WTC11 (cell line): ENCODE results near the gene ITGA8. TPM values are rescaled to one million over a fixed set of nuclear protein-coding genes. Genes with fewer than 3 reads are reported as not detected.

ENCODE experiments used
- ATAC-seq: fragments of 200-7000 bp; cut with Tn5 transposase; 2 replicates; pipeline ENCODE4 v1.10.0; 2021; ENCODE audit warnings: mild to moderate bottlenecking, moderate library complexity
- CTCF ChIA-PET: fragments of 300-600 bp; sonication (Branson Sonifier 250); formaldehyde crosslinking; loops from one replicate; lab custom pipeline; 2021; ENCODE audit warnings: antibody characterized with exemption; lab: Charles Lee
- POLR2A ChIA-PET: fragments of 350-600 bp; sonication (Branson Sonifier 250); formaldehyde crosslinking; loops from one replicate; lab custom pipeline; 2021; ENCODE audit warnings: antibody characterized with exemption; lab: Charles Lee
- DNase-seq: peaks from one replicate; pipeline ENCODE4 v3.0.0; 2021; ENCODE audit warnings: low spot score
- H3K27ac Mint-ChIP-seq: 2 replicates; pipeline ENCODE4 v1.8.0; 2021; ENCODE audit warnings: mixed read lengths
- H3K27me3 Mint-ChIP-seq: 2 replicates; pipeline ENCODE4 v1.8.0; 2021; ENCODE audit warnings: low read depth, mild to moderate bottlenecking, moderate library complexity, mixed read lengths
- H3K36me3 Mint-ChIP-seq: 2 replicates; pipeline ENCODE4 v1.8.0; 2021; ENCODE audit warnings: mixed read lengths
- H3K4me1 Mint-ChIP-seq: 2 replicates; pipeline ENCODE4 v1.8.0; 2022; ENCODE audit warnings: mixed read lengths
- H3K4me3 Mint-ChIP-seq: 2 replicates; pipeline ENCODE4 v1.8.0; 2021; ENCODE audit warnings: mild to moderate bottlenecking, moderate library complexity, mixed read lengths
- H3K9me3 Mint-ChIP-seq: 2 replicates; pipeline ENCODE4 v1.8.0; 2021; ENCODE audit warnings: mixed read lengths
- AFF4 ChIP-seq: sonication (generic); formaldehyde crosslinking; IDR thresholded peaks from 2 replicates; pipeline ENCODE4 v1.8.1; 2023; ENCODE audit warnings: mild to moderate bottlenecking, missing genetic modification reagents, borderline replicate concordance
- ATF1 ChIP-seq: sonication (generic); formaldehyde crosslinking; IDR thresholded peaks from 2 replicates; pipeline ENCODE4 v1.8.1; 2023; ENCODE audit warnings: mild to moderate bottlenecking, moderate library complexity, missing genetic modification reagents
- ESRRA ChIP-seq: sonication (generic); formaldehyde crosslinking; IDR thresholded peaks from 2 replicates; pipeline ENCODE4 v1.8.1; 2022; ENCODE audit warnings: mild to moderate bottlenecking, missing genetic modification reagents, borderline replicate concordance
- JAZF1 ChIP-seq: fragments of 250-450 bp; sonication (Bioruptor Pico); IDR thresholded peaks from 2 replicates; pipeline ENCODE4 v1.9.0; 2021; ENCODE audit warnings: moderate library complexity, mild to moderate bottlenecking, inconsistent platforms
- NR3C1 ChIP-seq: sonication (generic); formaldehyde crosslinking; conservative IDR thresholded peaks from 2 replicates; pipeline ENCODE4 v1.8.1; 2023; ENCODE audit warnings: low read depth, mild to moderate bottlenecking, missing genetic modification reagents
- PRDM15 ChIP-seq: sonication (generic); formaldehyde crosslinking; IDR thresholded peaks from 2 replicates; pipeline ENCODE4 v1.8.0; 2022; ENCODE audit warnings: missing genetic modification reagents
- TEAD1 ChIP-seq: sonication (generic); formaldehyde crosslinking; IDR thresholded peaks from 2 replicates; pipeline ENCODE4 v1.8.0; 2022; ENCODE audit warnings: mild to moderate bottlenecking, missing genetic modification reagents
- USF1 ChIP-seq: sonication (generic); formaldehyde crosslinking; IDR thresholded peaks from 2 replicates; pipeline ENCODE4 v1.8.0; 2022; ENCODE audit warnings: mild to moderate bottlenecking, missing genetic modification reagents
- ZMAT4 ChIP-seq: fragments of 250-450 bp; sonication (Bioruptor Pico); IDR thresholded peaks from 2 replicates; pipeline ENCODE4 v1.9.0; 2021; ENCODE audit warnings: mild to moderate bottlenecking
- ZNF396 ChIP-seq: fragments of 250-450 bp; sonication (Bioruptor Pico); IDR thresholded peaks from 2 replicates; pipeline ENCODE4 v1.8.0; 2021; ENCODE audit warnings: mild to moderate bottlenecking, moderate library complexity, borderline replicate concordance
- total RNA-seq: library from RNA; stranded (reverse); gene quantifications from 3 replicates; pipeline ENCODE4 v1.2.3, GENCODE V29; 2021
- TF ChIP-seq, protein P1 (sequence below): fragments of 250-450 bp; sonication (Bioruptor Pico); conservative IDR thresholded peaks from 2 replicates; pipeline ENCODE4 v1.9.0; 2021; ENCODE audit warnings: mild to moderate bottlenecking
- TF ChIP-seq, protein P2 (sequence below): sonication (generic); formaldehyde crosslinking; IDR thresholded peaks from 2 replicates; pipeline ENCODE4 v1.8.1; 2022; ENCODE audit warnings: low read depth, mild to moderate bottlenecking, moderate library complexity, missing genetic modification reagents, borderline replicate concordance

ITGA8 gene
- total RNA-seq, 1 experiment from 2014 or later = not detected

- TF ChIP-seq, protein P1, sequence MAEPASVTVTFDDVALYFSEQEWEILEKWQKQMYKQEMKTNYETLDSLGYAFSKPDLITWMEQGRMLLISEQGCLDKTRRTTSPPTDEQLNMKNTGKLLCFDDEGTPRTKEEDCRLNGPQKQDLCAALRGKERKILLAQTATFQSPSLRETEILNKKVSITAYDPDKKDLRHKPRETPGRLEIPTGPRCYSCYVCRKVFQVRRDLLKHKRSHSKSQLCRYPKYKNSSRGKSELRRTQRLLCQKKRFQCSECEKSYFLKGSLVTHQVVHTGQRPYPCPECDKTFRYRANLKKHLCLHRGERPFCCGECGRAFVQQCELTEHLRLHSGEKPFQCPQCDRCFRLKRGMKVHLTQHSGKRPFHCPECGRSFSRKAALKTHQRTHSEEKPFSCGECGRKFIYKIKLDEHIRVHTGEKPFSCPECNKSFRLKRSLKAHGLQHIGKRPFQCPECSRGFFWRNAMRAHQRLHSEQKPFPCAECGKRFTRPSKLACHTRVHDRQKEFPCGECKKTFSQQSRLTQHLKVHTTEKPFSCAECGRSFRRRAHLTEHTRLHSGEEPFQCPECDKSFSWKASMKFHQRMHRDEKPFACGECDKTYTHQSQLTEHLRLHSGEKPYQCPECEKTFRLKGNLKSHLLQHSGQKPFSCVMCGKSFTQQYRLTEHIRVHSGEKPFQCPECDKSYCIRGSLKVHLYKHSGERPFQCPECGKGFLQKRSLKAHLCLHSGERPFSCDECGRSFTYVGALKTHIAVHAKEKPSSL = no peak
- TF ChIP-seq ZNF396 = no peak
Observed at GRCh38 chr10:15485027-15485426, 234.7 kb downstream of the ITGA8 start (continued).

GRCh38 chr10:15484128-15484527 is 235.6 kb downstream of the ITGA8 start:
- peaks cover 35% of the 10 kb centered on the region for H3K27me3 Mint-ChIP-seq
- no peak overlapping the region for H3K4me3 Mint-ChIP-seq
- CTCF ChIA-PET = no interaction called here
- H3K27ac Mint-ChIP-seq = no peak overlapping the region
- POLR2A ChIA-PET = no interaction called here
- DNase-seq (no peak), ATAC-seq (no peak)
- no peaks in the 10 kb centered on the region for H3K36me3 Mint-ChIP-seq
- H3K9me3 Mint-ChIP-seq = no peaks in the 10 kb centered on the region
- H3K4me1 Mint-ChIP-seq = peaks cover 4% of the 10 kb centered on the region
- TF ChIP-seq NR3C1 (CRISPR knock-in tag) (no peak), ATF1 (CRISPR knock-in tag) (no peak), USF1 (no peak), TEAD1 (CRISPR knock-in tag) (no peak), PRDM15 (CRISPR knock-in tag) (no peak), ZMAT4 (CRISPR knock-in tag) (no peak), ESRRA (CRISPR knock-in tag) (no peak), JAZF1 (CRISPR knock-in tag) (no peak), AFF4 (CRISPR knock-in tag) (no peak)
- TF ChIP-seq, protein P2, sequence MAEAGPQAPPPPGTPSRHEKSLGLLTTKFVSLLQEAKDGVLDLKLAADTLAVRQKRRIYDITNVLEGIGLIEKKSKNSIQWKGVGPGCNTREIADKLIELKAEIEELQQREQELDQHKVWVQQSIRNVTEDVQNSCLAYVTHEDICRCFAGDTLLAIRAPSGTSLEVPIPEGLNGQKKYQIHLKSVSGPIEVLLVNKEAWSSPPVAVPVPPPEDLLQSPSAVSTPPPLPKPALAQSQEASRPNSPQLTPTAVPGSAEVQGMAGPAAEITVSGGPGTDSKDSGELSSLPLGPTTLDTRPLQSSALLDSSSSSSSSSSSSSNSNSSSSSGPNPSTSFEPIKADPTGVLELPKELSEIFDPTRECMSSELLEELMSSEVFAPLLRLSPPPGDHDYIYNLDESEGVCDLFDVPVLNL (CRISPR knock-in tag) = no peak
